Omental fat pad (tissue), 4 donors: ENCODE measurements around the gene GPC1. TPM values are rescaled to one million over a fixed set of nuclear protein-coding genes. Genes with fewer than 3 reads are reported as not detected.

Source experiments
- ATAC-seq: fragments of 150-250 bp; one replicate; pipeline ENCODE4 v1.9.1; 2016; ENCODE audit warnings: mild to moderate bottlenecking, moderate library complexity; ENCODE audit not compliant: low FRiP score
- DNase-seq: peaks from one replicate; pipeline ENCODE4 v3.0.0-alpha.2; 2019; ENCODE audit warnings: low spot score
- CTCF ChIP-seq, 3 donors: fragments of 450-650 bp; IDR thresholded peaks; one replicate each; pipeline ENCODE4 v1.5.1; 2016 to 2017; ENCODE audit warnings: antibody characterized with exemption in 3 of 3, mild to moderate bottlenecking in 3 of 3, moderate library complexity in 2 of 3
- small RNA-seq: library from RNA; depleted of rRNA; stranded (forward); fragments of <200 nt; gene quantifications from one replicate; pipeline ENCODE3, GENCODE V24; 2016
- total RNA-seq, 4 donors: library from RNA; depleted of rRNA; stranded (reverse); fragments of >200 nt; gene quantifications; one replicate each; pipeline ENCODE4 v1.1.0, GENCODE V29; 2016

The GPC1 gene
- total RNA-seq, 4 donors from 2014 or later: 33.6 to 91.4 (median 39.5) TPM

GRCh38 chr2:240514631-240515030 lies 79.2 kb downstream of the GPC1 start:
- ATAC-seq (no peak), DNase-seq (no peak)
- no peak for TF ChIP-seq CTCF (IDR thresholded peaks at IDR 0.05)

- no peak for TF ChIP-seq CTCF (IDR thresholded peaks at IDR 0.05)
- ATAC-seq: no peak
- DNase-seq: no peak
Observed at GRCh38 chr2:240517342-240517741, 81.9 kb downstream of the GPC1 start.

Small RNA genes lying within 50 kb of the gene (small RNA-seq; reads per million reads assigned to genes)
- gene MIR149: 7.5 reads per million, percentile 84 among the genes with 10 or more reads in this experiment

Other genes with a start within 250 kb of the GPC1 start
- 10 to 100 TPM in 3 of 4 donors, 1 to 10 TPM in 1; 8.3 to 23.2 (median 16.7) TPM for gene ANKMY1, start 122.3 kb downstream of the GPC1 start, total RNA-seq
- gene DUSP28, start 124.7 kb downstream of the GPC1 start, total RNA-seq: 1 to 10 TPM; 3.3 to 5.5 (median 4.7) TPM
- gene RNPEPL1, start 132.8 kb downstream of the GPC1 start, total RNA-seq: 10 to 100 TPM; 41.6 to 97.4 (median 71.8) TPM
- 10 to 100 TPM; 11.6 to 22.6 (median 17.7) TPM for gene CAPN10, start 151.1 kb downstream of the GPC1 start, total RNA-seq
- 1 to 10 TPM; 1.3 to 2.4 (median 1.9) TPM for gene GPR35, start 189.8 kb downstream of the GPC1 start, total RNA-seq
- not detected for gene AQP12B, start 247.2 kb downstream of the GPC1 start, total RNA-seq